ENCODE data around the gene VEGFD.

- TF ChIP-seq OSR1 (CRISPR knock-in tag; IDR thresholded peaks at IDR 0.05) (no peak), PPARA (CRISPR knock-in tag; IDR thresholded peaks at IDR 0.05; ENCODE audit: borderline replicate concordance) (no peak), TCF4 (CRISPR knock-in tag; IDR thresholded peaks at IDR 0.05; ENCODE audit: borderline replicate concordance) (no peak), TOX (CRISPR knock-in tag; IDR thresholded peaks at IDR 0.05; ENCODE audit: borderline replicate concordance) (no peak), ZC3H10 (CRISPR knock-in tag; IDR thresholded peaks at IDR 0.05) (no peak), ISL1 (CRISPR knock-in tag; IDR thresholded peaks at IDR 0.05) (no peak), ZFP30 (CRISPR knock-in tag; IDR thresholded peaks at IDR 0.05) (no peak), ZNF8 (CRISPR knock-in tag; IDR thresholded peaks at IDR 0.05) (no peak), CREB5 (CRISPR knock-in tag; IDR thresholded peaks at IDR 0.05; ENCODE audit: low read depth) (no peak), PATZ1 (CRISPR knock-in tag; IDR thresholded peaks at IDR 0.05; ENCODE audit: borderline replicate concordance) (no peak)
Measured at GRCh38 chrX:15404401-15405096, 20.3 kb upstream of the VEGFD start.

Measured in SK-N-SH treated with all-trans-retinoic acid at 6 μM for 48 hours (cell line).